ENCODE measurements around the gene ZMIZ1.

ZMIZ1 gene

DNA sequence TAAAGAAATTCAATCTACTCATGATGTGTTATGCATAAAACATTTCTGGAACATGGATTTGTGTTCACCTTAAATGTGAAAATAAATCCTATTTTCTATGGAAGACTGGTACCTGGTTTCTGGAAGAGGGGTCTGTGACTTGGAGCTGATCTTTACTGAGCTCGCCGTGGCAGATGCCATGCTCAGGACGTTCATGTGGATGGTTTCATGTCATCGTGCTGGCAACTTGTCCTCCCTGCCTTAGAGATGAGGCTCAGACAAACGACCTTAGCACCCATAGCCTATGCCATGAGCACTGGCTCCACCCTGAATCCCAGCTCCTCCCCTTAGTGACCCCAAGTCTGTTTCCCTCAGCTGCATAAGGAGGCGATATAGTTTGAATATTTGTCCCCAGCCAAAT, 285.8 kb downstream of the ZMIZ1 start:
- DNase-seq (ENCODE audit: low read depth in 2 of 2), result no peak

- DNase-seq (ENCODE audit: low read depth in 2 of 2), result no peak
Observed at GRCh38 chr10:79355420-79356017, 286.8 kb downstream of the ZMIZ1 start.

DNA sequence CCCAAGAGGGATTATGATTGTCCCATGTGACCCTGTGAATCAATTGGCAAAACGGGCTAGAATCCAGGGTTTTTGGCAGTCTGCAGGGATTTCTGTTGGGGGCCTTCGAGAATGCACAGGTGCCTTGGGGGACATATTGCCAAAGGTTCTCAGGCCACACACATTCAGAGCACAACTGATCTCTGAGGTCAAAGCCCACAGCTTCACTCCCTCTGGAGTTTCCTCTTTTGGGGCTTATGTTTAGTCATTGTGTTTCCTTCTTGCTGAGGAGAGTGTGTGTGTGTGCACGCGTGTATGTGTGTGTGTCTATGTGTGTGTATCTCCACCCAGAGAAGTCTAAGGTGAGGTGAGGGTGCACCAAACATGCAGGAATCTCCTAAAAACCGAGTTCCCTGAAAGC, 287.3 kb downstream of the ZMIZ1 start:
- DNase-seq (ENCODE audit: low read depth in 2 of 2), result no peak

GRCh38 chr10:79357180-79357579, 288.4 kb downstream of the ZMIZ1 start:
- no peak for DNase-seq (ENCODE audit: low read depth in 2 of 2)

- no peak for DNase-seq (ENCODE audit: low read depth in 2 of 2)
Observed at GRCh38 chr10:79358811-79359210, 290.0 kb downstream of the ZMIZ1 start.

DNA sequence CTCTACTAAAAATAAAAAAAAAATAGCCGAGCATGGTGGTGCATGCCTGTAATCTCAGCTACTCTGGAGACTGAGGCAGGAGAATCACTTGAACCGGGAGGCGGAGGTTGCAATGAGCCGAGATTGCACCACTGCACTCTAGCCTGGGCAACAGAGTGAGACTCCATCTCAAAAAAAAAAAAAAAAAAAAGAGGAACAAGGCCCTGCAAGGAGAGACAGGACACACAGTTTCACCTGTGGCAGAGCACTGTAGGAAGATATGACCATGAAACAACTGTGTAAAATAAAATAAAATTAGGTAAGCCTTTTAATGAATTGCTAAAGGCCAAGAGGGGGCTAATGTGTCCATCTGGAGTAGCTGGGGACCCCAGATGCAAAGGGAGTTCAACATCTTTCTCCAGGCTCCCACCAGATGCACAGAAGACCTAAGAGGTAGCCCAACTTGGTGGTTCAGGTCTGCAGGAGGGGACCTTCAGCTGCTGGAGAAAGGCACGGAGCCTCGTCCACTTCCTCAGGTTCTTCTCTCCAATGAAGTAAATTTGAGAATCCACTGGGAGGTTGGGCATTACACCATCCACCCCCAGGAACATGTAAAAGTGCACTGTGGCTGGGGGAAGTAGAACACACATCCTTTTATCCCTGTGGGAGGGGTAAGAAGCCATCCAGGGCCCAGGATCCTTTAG, 291.2 kb downstream of the ZMIZ1 start:
- DNase-seq (ENCODE audit: low read depth in 2 of 2), result no peak

DNA sequence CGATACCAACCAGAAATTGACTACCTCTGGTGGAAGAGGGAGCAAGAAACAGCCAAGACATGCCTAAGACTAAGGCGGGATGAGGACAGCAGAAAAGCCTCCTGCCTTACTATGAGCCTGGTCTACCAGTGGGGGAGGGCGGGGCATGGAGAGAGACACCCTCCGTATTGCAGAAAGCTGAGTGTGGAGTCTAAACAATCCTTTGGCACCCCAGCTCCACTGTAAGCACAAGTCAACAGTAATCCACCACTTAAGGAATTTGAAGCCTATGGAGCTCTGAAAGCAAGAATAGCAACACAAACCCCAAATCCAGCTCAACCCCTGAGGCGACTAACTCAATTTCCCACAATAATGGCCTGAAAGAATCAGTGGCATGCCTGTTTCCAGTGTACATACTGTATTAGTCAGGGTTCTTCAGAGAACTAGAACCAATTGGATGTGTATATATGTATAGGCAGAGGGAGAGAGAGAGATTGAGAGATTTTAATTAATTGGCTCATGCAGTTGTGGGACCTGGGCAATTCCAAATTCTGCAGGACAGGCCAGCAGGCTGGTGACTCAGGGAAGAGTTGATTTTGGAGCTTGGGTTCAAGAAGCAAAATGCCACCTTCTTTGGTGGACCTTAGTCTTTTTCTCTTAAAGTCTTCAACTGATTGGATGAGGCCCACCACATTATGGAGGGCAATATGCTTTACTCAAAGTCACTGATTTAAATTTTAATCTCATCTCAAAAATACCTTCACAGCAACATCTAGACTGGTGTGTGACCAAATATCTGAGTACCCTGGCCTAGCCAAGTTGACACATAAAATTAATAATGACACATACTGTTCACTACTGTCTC, 292.0 kb downstream of the ZMIZ1 start:
- DNase-seq (ENCODE audit: low read depth in 2 of 2), result no peak

- no peak for DNase-seq (ENCODE audit: low read depth in 2 of 2)
Observed at GRCh38 chr10:79361726-79362397, 293.1 kb downstream of the ZMIZ1 start.
